NCI-H2227 (cell line): ENCODE results near the gene RNF112.
A peak's percentile ranks its signal among the peaks of the same experiment; 100 is the strongest.

Source experiments
- DNase-seq: peaks from one replicate; lab custom pipeline; 2025; ENCODE audit not compliant: unreplicated experiment; lab: John Stamatoyannopoulos, UW

The RNF112 gene

GRCh38 chr17:19386974-19387920 lies 23.8 kb upstream of the RNF112 start, which contains the start of gene MFAP4:
TSS of gene MFAP4 (minus strand) at chr17:19387190. CDS start at chr17:19387155, 35 bp downstream.
- DNase-seq = peak; percentile 18

GRCh38 chr17:19387921-19388521 lies 23.0 kb upstream of the RNF112 start:
- no peak for DNase-seq

GRCh38 chr17:19388791-19389785 lies 21.9 kb upstream of the RNF112 start:
- DNase-seq = no peak

GRCh38 chr17:19390951-19391350 lies 20.1 kb upstream of the RNF112 start:
- no peak for DNase-seq

- DNase-seq = no peak
These were observed 19.6 kb upstream of the RNF112 start for GRCh38 chr17:19391432-19391831.

GRCh38 chr17:19392303-19392702 lies 18.7 kb upstream of the RNF112 start:
- DNase-seq = no peak

GRCh38 chr17:19397556-19398041 lies 13.4 kb upstream of the RNF112 start:
- DNase-seq = no peak

GRCh38 chr17:19398301-19399181 lies 12.5 kb upstream of the RNF112 start:
- DNase-seq = no peak

- DNase-seq = no peak
These were observed 11.1 kb upstream of the RNF112 start for GRCh38 chr17:19399750-19400450.

- no peak for DNase-seq
These were observed 9.6 kb upstream of the RNF112 start for GRCh38 chr17:19401321-19402010.

GRCh38 chr17:19402171-19402570 lies 8.9 kb upstream of the RNF112 start:
- DNase-seq = no peak

- no peak for DNase-seq
These were observed 8.0 kb upstream of the RNF112 start for GRCh38 chr17:19403021-19403420.

GRCh38 chr17:19404264-19404663 lies 6.8 kb upstream of the RNF112 start:
- DNase-seq = no peak

- DNase-seq = no peak
These were observed 5.9 kb upstream of the RNF112 start for GRCh38 chr17:19405114-19405513.

GRCh38 chr17:19407601-19408345 lies 3.3 kb upstream of the RNF112 start:
- DNase-seq = no peak

- DNase-seq = no peak
These were observed 2.7 kb upstream of the RNF112 start for GRCh38 chr17:19408346-19408710.

- DNase-seq = no peak
These were observed 2.0 kb upstream of the RNF112 start for GRCh38 chr17:19409066-19409465.

- no peak for DNase-seq
These were observed 1.5 kb upstream of the RNF112 start for GRCh38 chr17:19409509-19409908.
